ENCODE measurements around the gene CLCN2. TPM values are rescaled to one million over a fixed set of nuclear protein-coding genes. Genes with fewer than 3 reads are reported as not detected.

CLCN2 gene
- total and polyA plus RNA-seq, 2 of the 4 experiments (the other 2 are of a cell fraction) = 2.9 to 5.8 TPM

DNA sequence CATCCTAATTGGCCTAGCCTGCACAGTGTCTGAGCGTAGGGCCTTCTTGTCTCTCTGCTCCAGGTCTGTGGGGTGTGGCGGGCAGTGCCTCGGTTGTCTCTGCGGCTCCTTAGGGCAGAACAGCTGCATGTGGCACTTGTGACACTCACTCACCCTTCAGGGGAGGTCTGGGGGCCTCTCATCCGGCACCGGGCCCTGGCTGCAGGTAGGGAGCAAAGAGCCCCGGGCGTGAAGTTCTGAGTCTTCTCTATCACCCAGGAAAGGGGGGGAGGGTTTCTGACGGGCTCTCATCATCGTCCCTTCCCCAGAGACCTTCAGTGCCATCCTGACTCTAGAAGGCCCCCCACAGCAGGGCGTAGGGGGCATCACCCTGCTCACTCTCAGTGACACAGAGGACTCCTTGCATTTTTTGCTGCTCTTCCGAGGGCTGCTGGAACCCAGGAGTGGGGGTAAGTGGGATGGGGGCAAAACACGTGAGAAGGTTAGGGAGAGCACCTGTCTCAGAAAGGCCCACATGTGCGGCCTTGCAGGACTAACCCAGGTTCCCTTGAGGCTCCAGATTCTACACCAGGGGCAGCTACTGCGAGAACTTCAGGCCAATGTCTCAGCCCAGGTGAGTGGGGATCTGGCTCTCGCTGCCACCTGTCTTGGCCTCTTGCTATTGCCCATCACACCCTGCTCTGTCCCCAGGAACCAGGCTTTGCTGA lies 21.1 kb upstream of the CLCN2 start:
- H2AK5ac ChIP-seq (ENCODE audit: low read depth, low read length) = no peak overlapping the region
- H3K4me3 ChIP-seq (ENCODE audit: insufficient read depth, low read depth, low read length) = no peak overlapping the region
- H4K20me1 ChIP-seq (ENCODE audit: insufficient read depth, low read length) = no peaks in the 10 kb centered on the region
- CTCF ChIA-PET = no interaction called here
- H4K5ac ChIP-seq (ENCODE audit: low read depth, low read length) = no peak overlapping the region
- TF ChIP-seq, protein P1, sequence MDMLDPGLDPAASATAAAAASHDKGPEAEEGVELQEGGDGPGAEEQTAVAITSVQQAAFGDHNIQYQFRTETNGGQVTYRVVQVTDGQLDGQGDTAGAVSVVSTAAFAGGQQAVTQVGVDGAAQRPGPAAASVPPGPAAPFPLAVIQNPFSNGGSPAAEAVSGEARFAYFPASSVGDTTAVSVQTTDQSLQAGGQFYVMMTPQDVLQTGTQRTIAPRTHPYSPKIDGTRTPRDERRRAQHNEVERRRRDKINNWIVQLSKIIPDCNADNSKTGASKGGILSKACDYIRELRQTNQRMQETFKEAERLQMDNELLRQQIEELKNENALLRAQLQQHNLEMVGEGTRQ (IDR thresholded peaks at IDR 0.05; ENCODE audit: low read depth, low read length) = no peak
- TF ChIP-seq BHLHE40 (IDR thresholded peaks at IDR 0.05; ENCODE audit: low read depth, low read length) (no peak), RAD21 (IDR thresholded peaks at IDR 0.05; ENCODE audit: low read length) (no peak), NFE2L2 (IDR thresholded peaks at IDR 0.05; ENCODE audit: low read depth, low read length) (no peak), RCOR1 (IDR thresholded peaks at IDR 0.05; ENCODE audit: insufficient replicate concordance, low read length) (no peak), MAFK (IDR thresholded peaks at IDR 0.05; ENCODE audit: low read depth, low read length) (no peak), MXI1 (IDR thresholded peaks at IDR 0.05; ENCODE audit: borderline replicate concordance, low read depth, low read length) (no peak), CHD1 (IDR thresholded peaks at IDR 0.05; ENCODE audit: low read depth, low read length) (no peak), POLR2A (IDR thresholded peaks at IDR 0.05; ENCODE audit: low read depth, low read length) (no peak), SMC3 (IDR thresholded peaks at IDR 0.05; ENCODE audit: low read depth, low read length) (no peak)
- TF ChIP-seq, protein P2, sequence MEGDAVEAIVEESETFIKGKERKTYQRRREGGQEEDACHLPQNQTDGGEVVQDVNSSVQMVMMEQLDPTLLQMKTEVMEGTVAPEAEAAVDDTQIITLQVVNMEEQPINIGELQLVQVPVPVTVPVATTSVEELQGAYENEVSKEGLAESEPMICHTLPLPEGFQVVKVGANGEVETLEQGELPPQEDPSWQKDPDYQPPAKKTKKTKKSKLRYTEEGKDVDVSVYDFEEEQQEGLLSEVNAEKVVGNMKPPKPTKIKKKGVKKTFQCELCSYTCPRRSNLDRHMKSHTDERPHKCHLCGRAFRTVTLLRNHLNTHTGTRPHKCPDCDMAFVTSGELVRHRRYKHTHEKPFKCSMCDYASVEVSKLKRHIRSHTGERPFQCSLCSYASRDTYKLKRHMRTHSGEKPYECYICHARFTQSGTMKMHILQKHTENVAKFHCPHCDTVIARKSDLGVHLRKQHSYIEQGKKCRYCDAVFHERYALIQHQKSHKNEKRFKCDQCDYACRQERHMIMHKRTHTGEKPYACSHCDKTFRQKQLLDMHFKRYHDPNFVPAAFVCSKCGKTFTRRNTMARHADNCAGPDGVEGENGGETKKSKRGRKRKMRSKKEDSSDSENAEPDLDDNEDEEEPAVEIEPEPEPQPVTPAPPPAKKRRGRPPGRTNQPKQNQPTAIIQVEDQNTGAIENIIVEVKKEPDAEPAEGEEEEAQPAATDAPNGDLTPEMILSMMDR (conservative IDR thresholded peaks at IDR 0.05; ENCODE audit: low read depth, low read length) = no peak
- TF ChIP-seq, protein P3, sequence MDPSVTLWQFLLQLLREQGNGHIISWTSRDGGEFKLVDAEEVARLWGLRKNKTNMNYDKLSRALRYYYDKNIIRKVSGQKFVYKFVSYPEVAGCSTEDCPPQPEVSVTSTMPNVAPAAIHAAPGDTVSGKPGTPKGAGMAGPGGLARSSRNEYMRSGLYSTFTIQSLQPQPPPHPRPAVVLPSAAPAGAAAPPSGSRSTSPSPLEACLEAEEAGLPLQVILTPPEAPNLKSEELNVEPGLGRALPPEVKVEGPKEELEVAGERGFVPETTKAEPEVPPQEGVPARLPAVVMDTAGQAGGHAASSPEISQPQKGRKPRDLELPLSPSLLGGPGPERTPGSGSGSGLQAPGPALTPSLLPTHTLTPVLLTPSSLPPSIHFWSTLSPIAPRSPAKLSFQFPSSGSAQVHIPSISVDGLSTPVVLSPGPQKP (IDR thresholded peaks at IDR 0.05; ENCODE audit: borderline replicate concordance, low read depth, low read length) = no peak
- H3K27me3 ChIP-seq (ENCODE audit: control insufficient read depth, insufficient read depth, low read length) = peaks cover 76% of the 10 kb centered on the region
- ATAC-seq (ENCODE audit: low read depth) (no peak), DNase-seq (no peak)
- H3K23ac ChIP-seq (ENCODE audit: low read depth, low read length) = no peak overlapping the region
- no peaks in the 10 kb centered on the region for H3K36me3 ChIP-seq (ENCODE audit: control insufficient read depth, insufficient read depth, low read length)
- H2BK15ac ChIP-seq (ENCODE audit: low read depth, low read length) = no peak overlapping the region
- 88% methylated on average over 4 of the region's 16 CpGs; no CpG with 5 or more reads in 1 of the 2 experiments for WGBS, 2 experiments (ENCODE audit: extremely low coverage in 2 of 2, insufficient read length in 1 of 2)
- H3K4me1 ChIP-seq (ENCODE audit: control insufficient read depth, insufficient read depth, low read length) = peaks cover 2% of the 10 kb centered on the region; the same call in 1 of the 2 replicates
- no peak overlapping the region for H3K4me2 ChIP-seq (ENCODE audit: low read depth, low read length)
- H2BK5ac ChIP-seq (ENCODE audit: low read depth, low read length, poor library complexity, severe bottlenecking) = no peak overlapping the region
- H3K9me1 ChIP-seq (ENCODE audit: insufficient read depth, low read length) = no peaks in the 10 kb centered on the region
- no peak overlapping the region for H2BK20ac ChIP-seq (ENCODE audit: low read depth, low read length)
- no peak overlapping the region for H3K4ac ChIP-seq (ENCODE audit: low read depth, low read length)
- POLR2A ChIA-PET (ENCODE audit: unreplicated experiment) = no interaction called here
- no peak overlapping the region for H3K14ac ChIP-seq (replicated peaks; ENCODE audit: low read depth, low read length)
- intact Hi-C loops (cut with micrococcal nuclease) = no loop called here
- peak overlapping the region; percentile 41 for H2AFZ ChIP-seq (replicated peaks; ENCODE audit: low read length, poor library complexity)
- no peak overlapping the region for H2BK120ac ChIP-seq (ENCODE audit: low read depth, low read length)
- no peak overlapping the region for H3K9ac ChIP-seq (ENCODE audit: low read depth, low read length)
- H2AK9ac ChIP-seq (replicated peaks; ENCODE audit: low read depth, low read length, poor library complexity) = no peak overlapping the region
- H4K91ac ChIP-seq (ENCODE audit: insufficient read depth, low read depth, low read length) = no peak overlapping the region
- H3K27ac ChIP-seq (ENCODE audit: insufficient read depth, low read length) = no peak overlapping the region
- BruUV-seq (replicated peaks) = no TSS peak
- dilution Hi-C loops (cut with HindIII; ENCODE audit: low sequenced_read_pairs, unreplicated experiment) = no loop called here
- no peak overlapping the region for H3K18ac ChIP-seq (ENCODE audit: low read depth, low read length)
- no peak overlapping the region for H3K56ac ChIP-seq (ENCODE audit: extremely low read depth, insufficient read depth, low read length)
- no peak overlapping the region for H4K8ac ChIP-seq (ENCODE audit: low read depth in 2 of 2, low read length in 2 of 2)
- in situ Hi-C loops (cut with MboI; ENCODE audit: low sequenced_read_pairs) = no loop called here
- no peaks in the 10 kb centered on the region for H3K79me1 ChIP-seq (ENCODE audit: low read depth in 1 of 2, low read length in 2 of 2)
- no peaks in the 10 kb centered on the region for H3K9me3 ChIP-seq (ENCODE audit: control insufficient read depth, insufficient read depth, low read length)

All from IMR-90 (cell line).